IMR-90 (cell line): ENCODE measurements around the gene ADCY2. TPM values are rescaled to one million over a fixed set of nuclear protein-coding genes. Genes with fewer than 3 reads are reported as not detected.

Experiments used
- ATAC-seq: fragments of 200-7000 bp; cut with Tn5 transposase; 2 replicates; pipeline ENCODE4 v1.9.1; 2020; ENCODE audit warnings: low read depth, mild to moderate bottlenecking, moderate library complexity
- BruUV-seq: library from RNA; stranded (reverse); fragments of 400-500 nt; replicated peaks from 2 replicates; lab custom pipeline; 2021; lab: Mats Ljungman, UMichigan
- CTCF ChIA-PET: fragments of 300-600 bp; formaldehyde crosslinking; extraction: SDS; loops from one replicate; lab custom pipeline; 2021; ENCODE audit warnings: antibody characterized with exemption; lab: Yijun Ruan, JAX
- POLR2A ChIA-PET: fragments of 300-600 bp; sonication (Branson Sonifier 250); formaldehyde crosslinking; loops from one replicate; lab custom pipeline; 2022; ENCODE audit warnings: antibody characterized with exemption; ENCODE audit not compliant: unreplicated experiment; lab: Charles Lee
- DNase-seq: peaks from one replicate; pipeline ENCODE4 v3.0.0; 2013
- H2AFZ ChIP-seq: replicated peaks from 2 replicates; pipeline ENCODE3; 2013; ENCODE audit warnings: low read length, mild to moderate bottlenecking; ENCODE audit not compliant: poor library complexity
- H2AK5ac ChIP-seq: 2 replicates; pipeline ENCODE4 v1.6.1; 2013; ENCODE audit warnings: low read depth, low read length, inconsistent platforms
- H2AK9ac ChIP-seq: replicated peaks from 2 replicates; pipeline ENCODE3; 2013; ENCODE audit warnings: mild to moderate bottlenecking, low read depth, low read length, moderate library complexity; ENCODE audit not compliant: poor library complexity
- H2BK120ac ChIP-seq: 2 replicates; pipeline ENCODE4 v1.6.1; 2013; ENCODE audit warnings: low read depth, low read length, inconsistent platforms
- H2BK15ac ChIP-seq: 3 replicates; pipeline ENCODE4 v1.6.1; 2013; ENCODE audit warnings: low read depth, low read length, inconsistent platforms
- H2BK20ac ChIP-seq: 2 replicates; pipeline ENCODE4 v1.6.1; 2013; ENCODE audit warnings: low read depth, mild to moderate bottlenecking, inconsistent platforms, low read length, moderate library complexity
- H2BK5ac ChIP-seq: 2 replicates; pipeline ENCODE4 v1.6.1; 2013; ENCODE audit warnings: mild to moderate bottlenecking, low read depth, low read length, inconsistent platforms; ENCODE audit not compliant: poor library complexity, severe bottlenecking
- H3K14ac ChIP-seq: replicated peaks from 2 replicates; pipeline ENCODE4 v1.6.1; 2013; ENCODE audit warnings: low read depth, low read length, inconsistent platforms
- H3K18ac ChIP-seq: 2 replicates; pipeline ENCODE4 v1.6.1; 2013; ENCODE audit warnings: low read depth, low read length, control low read depth
- H3K23ac ChIP-seq: 2 replicates; pipeline ENCODE4 v1.6.1; 2013; ENCODE audit warnings: low read depth, low read length, inconsistent platforms
- H3K27ac ChIP-seq: 2 replicates; pipeline ENCODE4 v1.5.1; 2013; ENCODE audit warnings: mild to moderate bottlenecking, control low read depth, low read length; ENCODE audit not compliant: insufficient read depth
- H3K27me3 ChIP-seq: 2 replicates; pipeline ENCODE4 v1.6.1; 2013; ENCODE audit warnings: low read length; ENCODE audit not compliant: control insufficient read depth, insufficient read depth
- H3K36me3 ChIP-seq: 2 replicates; pipeline ENCODE4 v1.6.1; 2013; ENCODE audit warnings: low read length, mixed read lengths; ENCODE audit not compliant: control insufficient read depth, insufficient read depth
- H3K4ac ChIP-seq: 2 replicates; pipeline ENCODE4 v1.6.1; 2013; ENCODE audit warnings: low read depth, low read length, inconsistent platforms
- H3K4me1 ChIP-seq: 2 replicates; pipeline ENCODE4 v1.6.1; 2013; ENCODE audit warnings: low read length, mixed read lengths; ENCODE audit not compliant: control insufficient read depth, insufficient read depth
- H3K4me2 ChIP-seq: 2 replicates; pipeline ENCODE4 v1.6.1; 2013; ENCODE audit warnings: low read depth, mild to moderate bottlenecking, control low read depth, low read length, moderate library complexity
- H3K4me3 ChIP-seq: 2 replicates; pipeline ENCODE4 v1.5.1; 2013; ENCODE audit warnings: low read depth, mild to moderate bottlenecking, control low read depth, low read length, moderate library complexity; ENCODE audit not compliant: insufficient read depth
- H3K56ac ChIP-seq: 2 replicates; pipeline ENCODE4 v1.6.1; 2013; ENCODE audit warnings: low read length, inconsistent platforms; ENCODE audit not compliant: insufficient read depth; ENCODE audit errors: extremely low read depth
- H3K79me1 ChIP-seq, 2 experiments: 2 replicates each; pipeline ENCODE4 v1.6.1; 2013; ENCODE audit warnings: low read length in 2 of 2, inconsistent platforms in 1 of 2, low read depth in 1 of 2
- H3K9ac ChIP-seq: 2 replicates; pipeline ENCODE4 v1.6.1; 2013; ENCODE audit warnings: low read depth, low read length, control low read depth
- H3K9me1 ChIP-seq: 2 replicates; pipeline ENCODE4 v1.6.1; 2013; ENCODE audit warnings: low read length, inconsistent platforms; ENCODE audit not compliant: insufficient read depth
- H3K9me3 ChIP-seq: 2 replicates; pipeline ENCODE4 v1.6.1; 2013; ENCODE audit warnings: low read length; ENCODE audit not compliant: control insufficient read depth, insufficient read depth
- H4K20me1 ChIP-seq: 2 replicates; pipeline ENCODE4 v1.6.1; 2013; ENCODE audit warnings: low read length, inconsistent platforms; ENCODE audit not compliant: insufficient read depth
- H4K5ac ChIP-seq: 2 replicates; pipeline ENCODE4 v1.6.1; 2013; ENCODE audit warnings: mild to moderate bottlenecking, low read depth, low read length, control low read depth
- H4K8ac ChIP-seq, 2 experiments: 2 replicates each; pipeline ENCODE4 v1.6.1; 2013; ENCODE audit warnings: low read depth in 2 of 2, low read length in 2 of 2, control low read depth in 1 of 2, inconsistent platforms in 1 of 2
- H4K91ac ChIP-seq: 2 replicates; pipeline ENCODE4 v1.6.1; 2013; ENCODE audit warnings: low read depth, low read length, inconsistent platforms; ENCODE audit not compliant: insufficient read depth
- BHLHE40 ChIP-seq: fragments of 150-350 bp; IDR thresholded peaks from 2 replicates; pipeline ENCODE4 v1.6.1; 2016; ENCODE audit warnings: mild to moderate bottlenecking, low read depth, low read length
- CEBPB ChIP-seq: IDR thresholded peaks from 2 replicates; pipeline ENCODE4 v1.6.1; 2012; ENCODE audit warnings: low read depth, low read length, improper control_type of control experiment
- CHD1 ChIP-seq: IDR thresholded peaks from 2 replicates; pipeline ENCODE4 v1.6.1; 2012; ENCODE audit warnings: low read depth, low read length, improper control_type of control experiment
- FOS ChIP-seq: fragments of 150-350 bp; IDR thresholded peaks from 2 replicates; pipeline ENCODE4 v1.6.1; 2016; ENCODE audit warnings: low read depth, low read length
- MAFK ChIP-seq: IDR thresholded peaks from 2 replicates; pipeline ENCODE4 v1.6.1; 2012; ENCODE audit warnings: low read depth, low read length, improper control_type of control experiment
- MAZ ChIP-seq: IDR thresholded peaks from 2 replicates; pipeline ENCODE4 v1.6.1; 2012; ENCODE audit warnings: low read depth, mild to moderate bottlenecking, low read length, improper control_type of control experiment, moderate library complexity, borderline replicate concordance
- MXI1 ChIP-seq: IDR thresholded peaks from 2 replicates; pipeline ENCODE4 v1.6.1; 2012; ENCODE audit warnings: low read depth, mild to moderate bottlenecking, low read length, moderate library complexity, borderline replicate concordance
- NFE2L2 ChIP-seq: fragments of 150-350 bp; IDR thresholded peaks from 2 replicates; pipeline ENCODE4 v1.6.1; 2016; ENCODE audit warnings: low read depth, mild to moderate bottlenecking, low read length
- POLR2A ChIP-seq: IDR thresholded peaks from 2 replicates; pipeline ENCODE4 v1.6.1; 2012; ENCODE audit warnings: mild to moderate bottlenecking, low read depth, low read length
- RAD21 ChIP-seq: IDR thresholded peaks from 2 replicates; pipeline ENCODE4 v1.6.1; 2012; ENCODE audit warnings: low read length, improper control_type of control experiment
- RCOR1 ChIP-seq: IDR thresholded peaks from 2 replicates; pipeline ENCODE4 v1.6.1; 2012; ENCODE audit warnings: mild to moderate bottlenecking, low read length, improper control_type of control experiment; ENCODE audit not compliant: insufficient replicate concordance
- RFX5 ChIP-seq: IDR thresholded peaks from 2 replicates; pipeline ENCODE4 v1.8.0; 2012; ENCODE audit warnings: low read depth, mild to moderate bottlenecking, low read length, moderate library complexity
- SMC3 ChIP-seq: fragments of 150-350 bp; IDR thresholded peaks from 2 replicates; pipeline ENCODE4 v1.6.1; 2016; ENCODE audit warnings: low read depth, mild to moderate bottlenecking, antibody characterized with exemption, low read length, moderate library complexity
- dilution Hi-C: fragments of 300-500 bp; cut with HindIII; formaldehyde crosslinking; loops from one replicate; pipeline ENCODE4 v1.14.3; 2018; ENCODE audit warnings: low sequenced_read_pairs; ENCODE audit not compliant: unreplicated experiment
- in situ Hi-C: fragments of 300-500 bp; cut with MboI; formaldehyde crosslinking; loops from 3 replicates; pipeline ENCODE4 v1.14.3; 2019; ENCODE audit warnings: low sequenced_read_pairs, inconsistent platforms, mixed read lengths
- intact Hi-C: fragments of 100-400 bp; cut with micrococcal nuclease; formaldehyde crosslinking; loops from 2 replicates; pipeline ENCODE4 v1.10.0; 2022
- polyA plus RNA-seq, 3 experiments: library from polyadenylated mRNA; depleted of rRNA; stranded (reverse); fragments of >200 nt; gene quantifications; 2 replicates each; pipeline ENCODE4 v1.2.3, GENCODE V29; 2012; ENCODE audit warnings: low replicate concordance in 1 of 3
- total RNA-seq: library from RNA; depleted of rRNA; stranded (reverse); fragments of >200 nt; gene quantifications from 2 replicates; pipeline ENCODE4 v1.2.3, GENCODE V29; 2012
- TF ChIP-seq, protein P1 (sequence below): fragments of 150-350 bp; IDR thresholded peaks from 2 replicates; pipeline ENCODE4 v1.6.1; 2016; ENCODE audit warnings: low read depth, mild to moderate bottlenecking, low read length, moderate library complexity, borderline replicate concordance
- TF ChIP-seq, protein P2 (sequence below): conservative IDR thresholded peaks from 2 replicates; pipeline ENCODE4 v1.5.1; 2012; ENCODE audit warnings: mild to moderate bottlenecking, low read depth, low read length, improper control_type of control experiment
- TF ChIP-seq, protein P3 (sequence below): fragments of 150-350 bp; IDR thresholded peaks from 2 replicates; pipeline ENCODE4 v1.6.1; 2017; ENCODE audit warnings: mild to moderate bottlenecking, antibody characterized with exemption, low read length, low read depth

The ADCY2 gene
- total and polyA plus RNA-seq, 2 of the 4 experiments (the other 2 are of a cell fraction), result not detected

DNA sequence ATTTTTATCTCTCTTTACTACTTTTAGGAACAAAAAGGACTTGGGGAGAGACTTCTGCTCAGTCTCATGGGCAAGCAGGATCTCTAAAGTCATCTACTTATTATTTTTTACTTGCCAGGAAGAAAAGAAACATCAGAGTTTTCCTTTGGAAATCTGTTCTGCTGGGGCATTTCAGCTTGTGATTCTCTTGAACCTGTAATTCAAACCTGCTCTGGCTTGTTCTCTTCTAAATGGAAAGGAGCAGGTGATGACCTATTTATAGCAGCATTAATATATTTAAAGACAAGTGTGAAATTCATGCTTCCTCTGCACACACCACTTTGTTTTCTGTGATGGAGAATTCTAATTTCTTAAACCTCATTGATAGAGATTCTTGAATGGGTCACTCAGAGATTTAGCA, 2.0 kb downstream of the ADCY2 start:
- ATAC-seq (no peak), DNase-seq (no peak)
- no peak overlapping the region for H3K27ac ChIP-seq
- no peaks in the 10 kb centered on the region for H4K20me1 ChIP-seq
- no peaks in the 10 kb centered on the region for H3K79me1 ChIP-seq
- H3K36me3 ChIP-seq, result no peaks in the 10 kb centered on the region
- no peak overlapping the region for H3K4me3 ChIP-seq
- no peak overlapping the region for H4K8ac ChIP-seq
- H2AFZ ChIP-seq, result no peak overlapping the region
- no peak overlapping the region for H2BK20ac ChIP-seq
- intact Hi-C loops (no loop called here), dilution Hi-C loops (no loop called here), in situ Hi-C loops (no loop called here)
- H2BK120ac ChIP-seq, result no peak overlapping the region
- H3K23ac ChIP-seq, result no peak overlapping the region
- H4K91ac ChIP-seq, result no peak overlapping the region
- no peak overlapping the region for H3K18ac ChIP-seq
- no peaks in the 10 kb centered on the region for H3K4me1 ChIP-seq
- no peak overlapping the region for H3K4ac ChIP-seq
- H2BK15ac ChIP-seq, result no peak overlapping the region
- H2BK5ac ChIP-seq, result no peak overlapping the region
- no peak overlapping the region for H3K4me2 ChIP-seq
- H3K9me3 ChIP-seq, result peaks cover 9% of the 10 kb centered on the region; the same call in 1 of the 2 replicates
- H3K27me3 ChIP-seq, result no peaks in the 10 kb centered on the region; the same call in 1 of the 2 replicates
- no peak overlapping the region for H4K5ac ChIP-seq
- CTCF ChIA-PET, result no interaction called here
- no peaks in the 10 kb centered on the region for H3K9me1 ChIP-seq
- H3K14ac ChIP-seq, result no peak overlapping the region
- no peak overlapping the region for H3K9ac ChIP-seq
- H2AK5ac ChIP-seq, result no peak overlapping the region
- H3K56ac ChIP-seq, result no peak overlapping the region
- no TSS peak for BruUV-seq
- POLR2A ChIA-PET, result no interaction called here
- TF ChIP-seq RAD21 (no peak), SMC3 (no peak), MXI1 (no peak), POLR2A (no peak), CHD1 (no peak), RFX5 (no peak), NFE2L2 (no peak), BHLHE40 (no peak), MAFK (no peak), MAZ (no peak), RCOR1 (no peak), CEBPB (no peak), FOS (no peak)
- TF ChIP-seq, protein P1, sequence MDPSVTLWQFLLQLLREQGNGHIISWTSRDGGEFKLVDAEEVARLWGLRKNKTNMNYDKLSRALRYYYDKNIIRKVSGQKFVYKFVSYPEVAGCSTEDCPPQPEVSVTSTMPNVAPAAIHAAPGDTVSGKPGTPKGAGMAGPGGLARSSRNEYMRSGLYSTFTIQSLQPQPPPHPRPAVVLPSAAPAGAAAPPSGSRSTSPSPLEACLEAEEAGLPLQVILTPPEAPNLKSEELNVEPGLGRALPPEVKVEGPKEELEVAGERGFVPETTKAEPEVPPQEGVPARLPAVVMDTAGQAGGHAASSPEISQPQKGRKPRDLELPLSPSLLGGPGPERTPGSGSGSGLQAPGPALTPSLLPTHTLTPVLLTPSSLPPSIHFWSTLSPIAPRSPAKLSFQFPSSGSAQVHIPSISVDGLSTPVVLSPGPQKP, result no peak
- TF ChIP-seq, protein P2, sequence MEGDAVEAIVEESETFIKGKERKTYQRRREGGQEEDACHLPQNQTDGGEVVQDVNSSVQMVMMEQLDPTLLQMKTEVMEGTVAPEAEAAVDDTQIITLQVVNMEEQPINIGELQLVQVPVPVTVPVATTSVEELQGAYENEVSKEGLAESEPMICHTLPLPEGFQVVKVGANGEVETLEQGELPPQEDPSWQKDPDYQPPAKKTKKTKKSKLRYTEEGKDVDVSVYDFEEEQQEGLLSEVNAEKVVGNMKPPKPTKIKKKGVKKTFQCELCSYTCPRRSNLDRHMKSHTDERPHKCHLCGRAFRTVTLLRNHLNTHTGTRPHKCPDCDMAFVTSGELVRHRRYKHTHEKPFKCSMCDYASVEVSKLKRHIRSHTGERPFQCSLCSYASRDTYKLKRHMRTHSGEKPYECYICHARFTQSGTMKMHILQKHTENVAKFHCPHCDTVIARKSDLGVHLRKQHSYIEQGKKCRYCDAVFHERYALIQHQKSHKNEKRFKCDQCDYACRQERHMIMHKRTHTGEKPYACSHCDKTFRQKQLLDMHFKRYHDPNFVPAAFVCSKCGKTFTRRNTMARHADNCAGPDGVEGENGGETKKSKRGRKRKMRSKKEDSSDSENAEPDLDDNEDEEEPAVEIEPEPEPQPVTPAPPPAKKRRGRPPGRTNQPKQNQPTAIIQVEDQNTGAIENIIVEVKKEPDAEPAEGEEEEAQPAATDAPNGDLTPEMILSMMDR, result no peak
- TF ChIP-seq, protein P3, sequence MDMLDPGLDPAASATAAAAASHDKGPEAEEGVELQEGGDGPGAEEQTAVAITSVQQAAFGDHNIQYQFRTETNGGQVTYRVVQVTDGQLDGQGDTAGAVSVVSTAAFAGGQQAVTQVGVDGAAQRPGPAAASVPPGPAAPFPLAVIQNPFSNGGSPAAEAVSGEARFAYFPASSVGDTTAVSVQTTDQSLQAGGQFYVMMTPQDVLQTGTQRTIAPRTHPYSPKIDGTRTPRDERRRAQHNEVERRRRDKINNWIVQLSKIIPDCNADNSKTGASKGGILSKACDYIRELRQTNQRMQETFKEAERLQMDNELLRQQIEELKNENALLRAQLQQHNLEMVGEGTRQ, result no peak
- H2AK9ac ChIP-seq, result no peak overlapping the region
